IMR-90 (cell line): Measurements from ENCODE around the gene HIF1AN.

Experiments
- BHLHE40 ChIP-seq: fragments of 150-350 bp; IDR thresholded peaks from 2 replicates; pipeline ENCODE4 v1.6.1; 2016; ENCODE audit warnings: mild to moderate bottlenecking, low read depth, low read length
- CEBPB ChIP-seq: IDR thresholded peaks from 2 replicates; pipeline ENCODE4 v1.6.1; 2012; ENCODE audit warnings: low read depth, low read length, improper control_type of control experiment
- CHD1 ChIP-seq: IDR thresholded peaks from 2 replicates; pipeline ENCODE4 v1.6.1; 2012; ENCODE audit warnings: low read depth, low read length, improper control_type of control experiment
- CTCF ChIP-seq: conservative IDR thresholded peaks from 2 replicates; pipeline ENCODE4 v1.5.1; 2012; ENCODE audit warnings: mild to moderate bottlenecking, low read depth, low read length, improper control_type of control experiment
- ELK1 ChIP-seq: fragments of 150-350 bp; IDR thresholded peaks from 2 replicates; pipeline ENCODE4 v1.6.1; 2016; ENCODE audit warnings: low read depth, mild to moderate bottlenecking, low read length, moderate library complexity, borderline replicate concordance
- MAZ ChIP-seq: IDR thresholded peaks from 2 replicates; pipeline ENCODE4 v1.6.1; 2012; ENCODE audit warnings: low read depth, mild to moderate bottlenecking, low read length, improper control_type of control experiment, moderate library complexity, borderline replicate concordance
- MXI1 ChIP-seq: IDR thresholded peaks from 2 replicates; pipeline ENCODE4 v1.6.1; 2012; ENCODE audit warnings: low read depth, mild to moderate bottlenecking, low read length, moderate library complexity, borderline replicate concordance
- NFE2L2 ChIP-seq: fragments of 150-350 bp; IDR thresholded peaks from 2 replicates; pipeline ENCODE4 v1.6.1; 2016; ENCODE audit warnings: low read depth, mild to moderate bottlenecking, low read length
- POLR2A ChIP-seq: IDR thresholded peaks from 2 replicates; pipeline ENCODE4 v1.6.1; 2012; ENCODE audit warnings: mild to moderate bottlenecking, low read depth, low read length
- RAD21 ChIP-seq: IDR thresholded peaks from 2 replicates; pipeline ENCODE4 v1.6.1; 2012; ENCODE audit warnings: low read length, improper control_type of control experiment
- RCOR1 ChIP-seq: IDR thresholded peaks from 2 replicates; pipeline ENCODE4 v1.6.1; 2012; ENCODE audit warnings: mild to moderate bottlenecking, low read length, improper control_type of control experiment; ENCODE audit not compliant: insufficient replicate concordance
- SMC3 ChIP-seq: fragments of 150-350 bp; IDR thresholded peaks from 2 replicates; pipeline ENCODE4 v1.6.1; 2016; ENCODE audit warnings: low read depth, mild to moderate bottlenecking, antibody characterized with exemption, low read length, moderate library complexity
- TF ChIP-seq, protein P1 (sequence below): fragments of 150-350 bp; IDR thresholded peaks from 2 replicates; pipeline ENCODE4 v1.6.1; 2017; ENCODE audit warnings: mild to moderate bottlenecking, antibody characterized with exemption, low read length, low read depth

GRCh38 chr10:100567826-100568225, 32.1 kb downstream of the HIF1AN start:
- TF ChIP-seq CTCF (no peak), RCOR1 (no peak), POLR2A (no peak), MXI1 (no peak), SMC3 (no peak), RAD21 (no peak), CHD1 (no peak), CEBPB (no peak), BHLHE40 (no peak), ELK1 (no peak), NFE2L2 (no peak), MAZ (no peak)
- TF ChIP-seq, protein P1, sequence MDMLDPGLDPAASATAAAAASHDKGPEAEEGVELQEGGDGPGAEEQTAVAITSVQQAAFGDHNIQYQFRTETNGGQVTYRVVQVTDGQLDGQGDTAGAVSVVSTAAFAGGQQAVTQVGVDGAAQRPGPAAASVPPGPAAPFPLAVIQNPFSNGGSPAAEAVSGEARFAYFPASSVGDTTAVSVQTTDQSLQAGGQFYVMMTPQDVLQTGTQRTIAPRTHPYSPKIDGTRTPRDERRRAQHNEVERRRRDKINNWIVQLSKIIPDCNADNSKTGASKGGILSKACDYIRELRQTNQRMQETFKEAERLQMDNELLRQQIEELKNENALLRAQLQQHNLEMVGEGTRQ = no peak
